Neural cell (in vitro differentiated cells): Measurements from ENCODE around the gene CHDH. TPM values are rescaled to one million over a fixed set of nuclear protein-coding genes. Genes with fewer than 3 reads are reported as not detected.

Source experiments
- H2AFZ ChIP-seq: fragments of 200-600, 300-800 bp; sonication (generic), shearing (Covaris generic); 2 replicates; pipeline ENCODE4 v1.6.0; 2014; ENCODE audit warnings: low read depth, mild to moderate bottlenecking, antibody characterized with exemption, low read length, moderate library complexity
- H3F3A ChIP-seq: fragments of 200-600 bp; shearing (Covaris generic); 2 replicates; pipeline ENCODE4 v1.6.1; 2016; ENCODE audit warnings: mild to moderate bottlenecking, moderate library complexity, mixed read lengths, antibody characterized with exemption, low read length; ENCODE audit not compliant: insufficient read depth, poor library complexity, severe bottlenecking
- H3K27ac ChIP-seq: fragments of 200-600, 300-800 bp; sonication (generic), shearing (Covaris generic); 2 replicates; pipeline ENCODE4 v1.5.1; 2014; ENCODE audit warnings: mild to moderate bottlenecking, low read length, moderate library complexity
- H3K27me3 ChIP-seq: fragments of 300-800, 200-600 bp; sonication (generic), shearing (Covaris generic); 2 replicates; pipeline ENCODE4 v1.6.0; 2014; ENCODE audit warnings: mild to moderate bottlenecking, low read depth, low read length, moderate library complexity; ENCODE audit not compliant: insufficient read depth
- H3K36me3 ChIP-seq: fragments of 300-800, 200-600 bp; sonication (generic), shearing (Covaris generic); 2 replicates; pipeline ENCODE4 v1.5.1; 2014; ENCODE audit warnings: mild to moderate bottlenecking, antibody characterized with exemption, low read length, moderate library complexity; ENCODE audit not compliant: insufficient read depth
- H3K4me2 ChIP-seq: fragments of 300-800, 200-600 bp; sonication (generic), shearing (Covaris generic); 2 replicates; pipeline ENCODE4 v1.6.0; 2014; ENCODE audit warnings: mild to moderate bottlenecking, low read length
- H3K4me3 ChIP-seq: fragments of 300-800, 200-600 bp; sonication (generic), shearing (Covaris generic); 2 replicates; pipeline ENCODE4 v1.5.1; 2014; ENCODE audit warnings: mild to moderate bottlenecking, low read length, moderate library complexity
- H3K79me2 ChIP-seq: fragments of 200-600 bp; shearing (Covaris generic); replicated peaks from 2 replicates; pipeline ENCODE4 v1.6.0; 2014; ENCODE audit warnings: mild to moderate bottlenecking, low read length, moderate library complexity; ENCODE audit not compliant: insufficient read depth
- H3K9ac ChIP-seq: fragments of 300-800, 200-600 bp; sonication (generic), shearing (Covaris generic); 2 replicates; pipeline ENCODE4 v1.6.1; 2016; ENCODE audit warnings: mild to moderate bottlenecking, low read length, mixed read lengths
- H3K9me2 ChIP-seq: fragments of 200-600 bp; shearing (Covaris generic); 2 replicates; pipeline ENCODE4 v1.6.1; 2016; ENCODE audit warnings: mild to moderate bottlenecking, low read length, mixed read lengths; ENCODE audit not compliant: insufficient read depth
- H3K9me3 ChIP-seq: fragments of 200-600, 300-800 bp; sonication (generic), shearing (Covaris generic); 2 replicates; pipeline ENCODE4 v1.6.1; 2016; ENCODE audit warnings: mild to moderate bottlenecking, mixed run types, low read length, moderate library complexity, mixed read lengths
- H4K20me1 ChIP-seq: fragments of 200-600 bp; shearing (Covaris generic); 2 replicates; pipeline ENCODE4 v1.6.1; 2016; ENCODE audit warnings: mild to moderate bottlenecking, mixed run types; ENCODE audit not compliant: insufficient read depth
- CTCF ChIP-seq: fragments of 450-650 bp; IDR thresholded peaks from 2 replicates; pipeline ENCODE4 v1.5.1; 2014; ENCODE audit warnings: antibody characterized with exemption, mild to moderate bottlenecking, moderate library complexity; ENCODE audit not compliant: poor library complexity, severe bottlenecking
- EP300 ChIP-seq: fragments of 450-650 bp; conservative IDR thresholded peaks from 2 replicates; pipeline ENCODE4 v1.6.1; 2014; ENCODE audit warnings: antibody characterized with exemption, mild to moderate bottlenecking, moderate library complexity; ENCODE audit not compliant: poor library complexity, severe bottlenecking
- EZH2 ChIP-seq: fragments of 200-600, 300-800 bp; shearing (Covaris generic), sonication (generic); IDR thresholded peaks from 2 replicates; pipeline ENCODE4 v1.6.1; 2014; ENCODE audit warnings: antibody characterized with exemption, low read length, borderline replicate concordance, mild to moderate bottlenecking; ENCODE audit not compliant: insufficient read depth, poor library complexity, severe bottlenecking
- MXI1 ChIP-seq: fragments of 450-650 bp; conservative IDR thresholded peaks from 2 replicates; pipeline ENCODE4 v1.6.1; 2014; ENCODE audit warnings: antibody characterized with exemption, mild to moderate bottlenecking; ENCODE audit not compliant: poor library complexity, severe bottlenecking
- POLR2AphosphoS5 ChIP-seq: IDR thresholded peaks from 2 replicates; pipeline ENCODE4 v1.6.1; 2012
- RAD21 ChIP-seq: fragments of 450-650 bp; conservative IDR thresholded peaks from 2 replicates; pipeline ENCODE4 v1.6.1; 2014; ENCODE audit warnings: antibody characterized with exemption, mild to moderate bottlenecking, moderate library complexity
- REST ChIP-seq: IDR thresholded peaks from 2 replicates; pipeline ENCODE4 v1.6.1; 2012; ENCODE audit warnings: borderline replicate concordance
- SMC3 ChIP-seq: fragments of 450-650 bp; conservative IDR thresholded peaks from 2 replicates; pipeline ENCODE4 v1.6.1; 2014; ENCODE audit warnings: antibody characterized with exemption, mild to moderate bottlenecking, moderate library complexity; ENCODE audit not compliant: poor library complexity
- TAF1 ChIP-seq: IDR thresholded peaks from 2 replicates; pipeline ENCODE4 v1.6.1; 2012; ENCODE audit warnings: low read depth
- polyA plus RNA-seq: library from polyadenylated mRNA; depleted of rRNA; stranded (reverse); fragments of >200 nt; gene quantifications from 2 replicates; pipeline ENCODE4 v1.2.3, GENCODE V29; 2014

Gene CHDH
- polyA plus RNA-seq, 1 donor from 2014 or later, result 0.17 TPM

- no peak for TF ChIP-seq REST
Measured at GRCh38 chr3:53859178-53859577, 13.0 kb upstream of the CHDH start (continued).

- H3K4me2 ChIP-seq, result no peak overlapping the region
- no peak overlapping the region for H3K9ac ChIP-seq
- TF ChIP-seq RAD21 (no peak), EP300 (no peak), TAF1 (no peak), POLR2AphosphoS5 (no peak), CTCF (no peak)
Measured at GRCh38 chr3:53858096-53858741, 12.0 kb upstream of the CHDH start.

GRCh38 chr3:53856964-53857363, 10.7 kb upstream of the CHDH start:
- Histone ChIP-seq H3F3A (no peaks in the 10 kb centered on the region), H3K27me3 (no peaks in the 10 kb centered on the region), H3K9ac (no peak overlapping the region), H3K9me2 (no peaks in the 10 kb centered on the region), H3K4me2 (no peak overlapping the region), H3K79me2 (no peaks in the 10 kb centered on the region), H3K27ac (no peak overlapping the region), H3K36me3 (no peaks in the 10 kb centered on the region), H2AFZ (no peak overlapping the region), H4K20me1 (no peaks in the 10 kb centered on the region), H3K9me3 (no peaks in the 10 kb centered on the region), H3K4me3 (no peak overlapping the region)
- TF ChIP-seq RAD21 (no peak), EP300 (no peak), POLR2AphosphoS5 (no peak), MXI1 (no peak), REST (no peak), EZH2 (no peak), SMC3 (no peak), TAF1 (no peak), CTCF (no peak)

More at GRCh38 chr3:53858096-53858741, 12.0 kb upstream of the CHDH start:
- Histone ChIP-seq H3K9me2 (no peaks in the 10 kb centered on the region), H3K9me3 (no peaks in the 10 kb centered on the region), H3K27ac (no peak overlapping the region), H3K27me3 (no peaks in the 10 kb centered on the region), H3K4me3 (no peak overlapping the region), H4K20me1 (no peaks in the 10 kb centered on the region), H3K79me2 (no peaks in the 10 kb centered on the region), H3F3A (no peaks in the 10 kb centered on the region), H2AFZ (no peak overlapping the region), H3K36me3 (no peaks in the 10 kb centered on the region)
